RPMI7951 (cell line): ENCODE results near the gene EPDR1. TPM values are rescaled to one million over a fixed set of nuclear protein-coding genes. Genes with fewer than 3 reads are reported as not detected.

Experiments
- DNase-seq: peaks from one replicate; pipeline ENCODE4 v3.0.0-alpha.2; 2012; ENCODE audit warnings: low read depth
- total RNA-seq: library from RNA; depleted of rRNA; stranded (reverse); fragments of >200 nt; shearing (Covaris generic); gene quantifications from 2 replicates; pipeline ENCODE4 v1.2.3, GENCODE V29; 2014; rRNA removed

EPDR1 gene
- total RNA-seq, 1 experiment from 2014 or later, result 35.1 TPM

- no peak for DNase-seq
Measured at GRCh38 chr7:37977243-37977642, 56.8 kb downstream of the EPDR1 start.

- DNase-seq, result no peak
Measured at GRCh38 chr7:37981664-37982063, 61.2 kb downstream of the EPDR1 start.

- DNase-seq, result no peak
Measured at GRCh38 chr7:37982423-37982822, 62.0 kb downstream of the EPDR1 start.

GRCh38 chr7:37984750-37985390, 64.4 kb downstream of the EPDR1 start:
- DNase-seq, result no peak

GRCh38 chr7:37986908-37987330, 66.5 kb downstream of the EPDR1 start:
- peak; percentile 9 for DNase-seq

GRCh38 chr7:37987732-37988131, 67.3 kb downstream of the EPDR1 start:
- DNase-seq, result peak; percentile 23

- DNase-seq, result no peak
Measured at GRCh38 chr7:37988721-37989650, 68.5 kb downstream of the EPDR1 start.

- DNase-seq, result no peak
Measured at GRCh38 chr7:37990337-37990736, 69.9 kb downstream of the EPDR1 start.

- no peak for DNase-seq
Measured at GRCh38 chr7:37993060-37993501, 72.6 kb downstream of the EPDR1 start.

- no peak for DNase-seq
Measured at GRCh38 chr7:37999673-38000072, 79.2 kb downstream of the EPDR1 start.

GRCh38 chr7:38000272-38000671, 79.8 kb downstream of the EPDR1 start:
- DNase-seq, result no peak

Other genes with a start within 250 kb of the EPDR1 start
- not detected in 2 replicates for gene GPR141, start 236.9 kb upstream of the EPDR1 start, total RNA-seq
- not detected in 2 replicates for gene NME8, start 72.0 kb upstream of the EPDR1 start, total RNA-seq
- 0.10 and 0.12 TPM in 2 replicates for gene SFRP4, start 3.8 kb upstream of the EPDR1 start, total RNA-seq